Astrocyte of the spinal cord (primary cell): ENCODE measurements around the gene BCL7A.
"Not testable (repeated sequence)": the region's sequence is repeated elsewhere in the genome, so short reads cannot be mapped to it uniquely, and the experiment has no call there.

Experiments used
- DNase-seq: peaks from one replicate; pipeline ENCODE4 v3.0.0; 2011; ENCODE audit warnings: low read depth, low spot score
- H3K4me3 ChIP-seq: 2 replicates; pipeline ENCODE4 v1.5.1; 2011; ENCODE audit warnings: low read depth, mild to moderate bottlenecking, low read length, moderate library complexity
- in situ Hi-C: cut with HindIII; loops from 2 replicates; pipeline ENCODE4 v1.10.0; 2017; ENCODE audit warnings: low sequenced_read_pairs
- TF ChIP-seq, protein P1 (sequence below): IDR thresholded peaks from 2 replicates; pipeline ENCODE4 v1.5.1; 2012; ENCODE audit warnings: low read depth, mild to moderate bottlenecking, low read length, inconsistent platforms

The BCL7A gene

GRCh38 chr12:121981456-121981855 lies 40.2 kb upstream of the BCL7A start:
- TF ChIP-seq, protein P1, sequence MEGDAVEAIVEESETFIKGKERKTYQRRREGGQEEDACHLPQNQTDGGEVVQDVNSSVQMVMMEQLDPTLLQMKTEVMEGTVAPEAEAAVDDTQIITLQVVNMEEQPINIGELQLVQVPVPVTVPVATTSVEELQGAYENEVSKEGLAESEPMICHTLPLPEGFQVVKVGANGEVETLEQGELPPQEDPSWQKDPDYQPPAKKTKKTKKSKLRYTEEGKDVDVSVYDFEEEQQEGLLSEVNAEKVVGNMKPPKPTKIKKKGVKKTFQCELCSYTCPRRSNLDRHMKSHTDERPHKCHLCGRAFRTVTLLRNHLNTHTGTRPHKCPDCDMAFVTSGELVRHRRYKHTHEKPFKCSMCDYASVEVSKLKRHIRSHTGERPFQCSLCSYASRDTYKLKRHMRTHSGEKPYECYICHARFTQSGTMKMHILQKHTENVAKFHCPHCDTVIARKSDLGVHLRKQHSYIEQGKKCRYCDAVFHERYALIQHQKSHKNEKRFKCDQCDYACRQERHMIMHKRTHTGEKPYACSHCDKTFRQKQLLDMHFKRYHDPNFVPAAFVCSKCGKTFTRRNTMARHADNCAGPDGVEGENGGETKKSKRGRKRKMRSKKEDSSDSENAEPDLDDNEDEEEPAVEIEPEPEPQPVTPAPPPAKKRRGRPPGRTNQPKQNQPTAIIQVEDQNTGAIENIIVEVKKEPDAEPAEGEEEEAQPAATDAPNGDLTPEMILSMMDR, result no peak
- H3K4me3 ChIP-seq, result no peak overlapping the region
- DNase-seq, result no peak
- in situ Hi-C loops, result no loop called here

DNA sequence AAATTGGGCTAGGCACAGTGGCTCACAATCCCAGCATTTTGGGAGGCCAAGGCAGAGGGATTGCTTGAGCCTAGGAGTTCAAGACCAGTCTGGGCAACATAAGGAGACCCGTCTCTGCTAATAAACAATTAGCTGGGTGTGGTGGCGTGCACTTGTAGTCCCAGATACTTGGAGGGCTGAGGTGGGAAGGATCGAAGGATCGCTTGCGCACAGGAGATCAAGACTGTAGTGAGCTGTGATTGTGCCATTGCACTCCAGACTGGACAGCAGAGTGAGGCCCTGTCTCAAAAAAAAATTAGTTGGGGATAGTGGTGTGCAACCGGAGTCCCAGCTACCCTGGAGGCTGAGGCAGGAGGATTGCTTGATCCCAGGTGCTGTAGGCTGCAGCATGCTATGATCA lies 38.7 kb upstream of the BCL7A start:
- H3K4me3 ChIP-seq, result no peak overlapping the region
- no peak for DNase-seq
- in situ Hi-C loops, result no loop called here
- TF ChIP-seq, protein P1, result no peak

GRCh38 chr12:121983536-121984210 lies 38.0 kb upstream of the BCL7A start:
- no peak overlapping the region for H3K4me3 ChIP-seq
- in situ Hi-C loops, result no loop called here
- DNase-seq, result no peak
- TF ChIP-seq, protein P1, result no peak

GRCh38 chr12:121986489-121987245 lies 35.0 kb upstream of the BCL7A start:
- H3K4me3 ChIP-seq, result no peak overlapping the region
- TF ChIP-seq, protein P1, result no peak
- no peak for DNase-seq
- in situ Hi-C loops, result no loop called here

GRCh38 chr12:121988519-121988918 lies 33.2 kb upstream of the BCL7A start:
- H3K4me3 ChIP-seq, in situ Hi-C loops, DNase-seq: not testable (repeated sequence)

DNA sequence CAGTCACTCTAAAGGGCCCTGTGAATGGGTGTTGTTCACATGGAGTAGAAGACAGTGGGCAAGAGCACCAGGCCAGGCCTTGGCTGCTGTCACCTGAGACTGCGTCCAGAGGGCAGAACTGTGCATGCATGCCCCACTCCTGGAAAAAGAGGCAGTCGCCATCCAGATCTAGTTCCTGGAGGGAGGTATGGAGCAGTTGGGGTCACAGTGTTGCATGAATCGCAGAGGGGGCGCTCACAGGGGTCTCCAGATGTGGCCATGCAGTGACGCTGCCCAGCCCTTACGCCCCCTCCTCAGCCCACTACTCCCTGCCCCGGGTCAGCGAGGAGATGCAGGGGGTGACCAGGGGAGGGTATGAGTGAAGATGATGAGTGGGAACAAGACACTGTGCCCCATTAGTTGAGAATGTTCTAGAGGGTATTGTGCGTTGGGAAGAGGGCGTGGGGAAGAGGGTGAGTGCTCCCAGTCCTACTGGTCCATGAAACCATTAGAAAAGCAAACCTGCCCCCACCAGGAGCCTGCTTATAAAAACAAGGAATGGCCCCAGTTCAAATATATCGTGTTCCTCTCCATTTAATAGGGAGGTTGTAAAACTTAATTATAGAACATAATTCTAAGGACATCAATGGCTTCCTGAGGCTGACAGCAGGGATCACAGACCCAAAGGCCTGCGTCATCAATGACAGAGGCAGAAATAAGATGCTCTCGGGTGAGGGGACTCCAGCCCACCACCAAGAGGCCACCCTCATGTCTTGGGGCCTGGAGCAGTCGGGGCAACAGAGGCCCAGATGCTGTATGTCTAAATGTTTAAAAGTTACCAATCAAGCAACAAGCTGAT lies 32.2 kb upstream of the BCL7A start:
- in situ Hi-C loops, result no loop called here
- TF ChIP-seq, protein P1, result no peak
- H3K4me3 ChIP-seq, result no peak overlapping the region
- DNase-seq, result no peak
